ENCODE data around the gene ALDH8A1. TPM values are rescaled to one million over a fixed set of nuclear protein-coding genes. Genes with fewer than 3 reads are reported as not detected.

ALDH8A1 gene
- total RNA-seq, 1 experiment from 2014 or later = not detected

GRCh38 chr6:134962421-134962820 is 12.5 kb upstream of the ALDH8A1 start:
- H3K9me3 ChIP-seq (ENCODE audit: control insufficient read depth, low read depth, low read length) = no peaks in the 10 kb centered on the region
- no peak overlapping the region for H3K27ac Mint-ChIP-seq
- TF ChIP-seq, protein P1, sequence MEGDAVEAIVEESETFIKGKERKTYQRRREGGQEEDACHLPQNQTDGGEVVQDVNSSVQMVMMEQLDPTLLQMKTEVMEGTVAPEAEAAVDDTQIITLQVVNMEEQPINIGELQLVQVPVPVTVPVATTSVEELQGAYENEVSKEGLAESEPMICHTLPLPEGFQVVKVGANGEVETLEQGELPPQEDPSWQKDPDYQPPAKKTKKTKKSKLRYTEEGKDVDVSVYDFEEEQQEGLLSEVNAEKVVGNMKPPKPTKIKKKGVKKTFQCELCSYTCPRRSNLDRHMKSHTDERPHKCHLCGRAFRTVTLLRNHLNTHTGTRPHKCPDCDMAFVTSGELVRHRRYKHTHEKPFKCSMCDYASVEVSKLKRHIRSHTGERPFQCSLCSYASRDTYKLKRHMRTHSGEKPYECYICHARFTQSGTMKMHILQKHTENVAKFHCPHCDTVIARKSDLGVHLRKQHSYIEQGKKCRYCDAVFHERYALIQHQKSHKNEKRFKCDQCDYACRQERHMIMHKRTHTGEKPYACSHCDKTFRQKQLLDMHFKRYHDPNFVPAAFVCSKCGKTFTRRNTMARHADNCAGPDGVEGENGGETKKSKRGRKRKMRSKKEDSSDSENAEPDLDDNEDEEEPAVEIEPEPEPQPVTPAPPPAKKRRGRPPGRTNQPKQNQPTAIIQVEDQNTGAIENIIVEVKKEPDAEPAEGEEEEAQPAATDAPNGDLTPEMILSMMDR (conservative IDR thresholded peaks at IDR 0.05) = no peak

More at GRCh38 chr6:134962421-134962820, 12.5 kb upstream of the ALDH8A1 start:
- no peak overlapping the region for H3K4ac ChIP-seq (ENCODE audit: low read depth, low read length)
- no peak overlapping the region for H2AFZ ChIP-seq (ENCODE audit: low read length)
- H3K4me1 ChIP-seq (ENCODE audit: insufficient read depth, low read length) = no peaks in the 10 kb centered on the region
- no peak overlapping the region for H2BK20ac ChIP-seq (ENCODE audit: low read depth, low read length, poor library complexity, severe bottlenecking)
- H3K18ac ChIP-seq (ENCODE audit: insufficient read length, low read depth, low read length) = no peak overlapping the region
- Mint-ChIP-seq H3K4me1 (no peaks in the 10 kb centered on the region), H3K4me3 (no peak overlapping the region), H3K36me3 (ENCODE audit: insufficient read depth in 1 of 3, low read depth in 3 of 3) (peaks cover 33 to 51% (median 48%) of the 10 kb centered on the region in 3 experiments), H3K27me3 (ENCODE audit: low read depth) (no peaks in the 10 kb centered on the region), H3K9me3 (peaks cover 8 to 11% of the 10 kb centered on the region in 2 experiments; a peak in 4 of 5 replicates)
- H3K27me3 ChIP-seq (ENCODE audit: insufficient read depth, low read length) = no peaks in the 10 kb centered on the region
- H3K23ac ChIP-seq (ENCODE audit: insufficient read length, low read depth, low read length) = no peak overlapping the region
- no peaks in the 10 kb centered on the region for H4K20me1 ChIP-seq (ENCODE audit: control insufficient read depth, insufficient read depth, insufficient read length)
- H2BK15ac ChIP-seq (ENCODE audit: low read depth, low read length) = no peak overlapping the region
- DNase-seq = no peak
- H3K4me2 ChIP-seq (ENCODE audit: insufficient read depth, insufficient read length, low read length) = no peak overlapping the region
- no peak overlapping the region for H3T11ph ChIP-seq (ENCODE audit: low read length)
- H2BK12ac ChIP-seq (ENCODE audit: insufficient read length, low read depth, low read length) = no peak overlapping the region
- H2BK5ac ChIP-seq (ENCODE audit: insufficient read length, low read length) = no peak overlapping the region
- no peaks in the 10 kb centered on the region for H3K79me2 ChIP-seq (ENCODE audit: insufficient read depth, low read length)
- no peak overlapping the region for H3K9ac ChIP-seq (ENCODE audit: extremely low read depth, insufficient read length, low read length)
- H4K8ac ChIP-seq (replicated peaks; ENCODE audit: insufficient read length, low read depth, low read length) = no peak overlapping the region
- H3K27ac ChIP-seq (ENCODE audit: insufficient read length, low read depth, low read length) = no peak overlapping the region
- no peak overlapping the region for H4K91ac ChIP-seq (ENCODE audit: insufficient read length, low read depth, low read length)
- H3K56ac ChIP-seq (ENCODE audit: insufficient read length, low read depth, low read length) = no peak overlapping the region
- no peak overlapping the region for H2BK120ac ChIP-seq (ENCODE audit: low read depth, low read length, poor library complexity, severe bottlenecking)
- no peaks in the 10 kb centered on the region for H3K79me1 ChIP-seq (ENCODE audit: insufficient read depth, low read depth, low read length, poor library complexity, severe bottlenecking)
- no peak overlapping the region for H2AK5ac ChIP-seq (ENCODE audit: insufficient read length, low read length)
- H3K23me2 ChIP-seq (ENCODE audit: insufficient read length, low read depth, low read length, poor library complexity, severe bottlenecking) = no peaks in the 10 kb centered on the region
- H4K5ac ChIP-seq (ENCODE audit: insufficient read length, low read depth, low read length) = no peak overlapping the region
- no peak overlapping the region for H3K14ac ChIP-seq (ENCODE audit: insufficient read depth, low read length)
